Mesodermal cell (in vitro differentiated cells): ENCODE results near the gene ATXN7L1.

ENCODE experiments used
- H3K27ac ChIP-seq: 2 replicates; pipeline ENCODE4 v1.7.0; 2013; ENCODE audit warnings: mild to moderate bottlenecking, low read depth, low read length, moderate library complexity; ENCODE audit not compliant: severe bottlenecking
- H3K36me3 ChIP-seq: 2 replicates; pipeline ENCODE4 v1.7.1; 2013; ENCODE audit warnings: mild to moderate bottlenecking, low read length, moderate library complexity; ENCODE audit not compliant: control insufficient read depth, insufficient read depth
- H3K4me1 ChIP-seq: one replicate; pipeline ENCODE4 v1.7.1; 2013; ENCODE audit warnings: mild to moderate bottlenecking, low read length; ENCODE audit not compliant: insufficient read depth, control insufficient read depth, poor library complexity, severe bottlenecking
- H3K4me3 ChIP-seq: 2 replicates; pipeline ENCODE4 v1.7.0; 2013; ENCODE audit warnings: low read length, control low read depth, mild to moderate bottlenecking; ENCODE audit not compliant: insufficient read depth, poor library complexity, severe bottlenecking; ENCODE audit errors: extremely low read depth
- H3K9me3 ChIP-seq: 2 replicates; pipeline ENCODE4 v1.7.1; 2013; ENCODE audit warnings: mild to moderate bottlenecking, low read length, moderate library complexity; ENCODE audit not compliant: control insufficient read depth
- WGBS, 2 experiments: methylation state at CpG; one replicate each; pipeline ENCODE4 v1.1.5; 2013; ENCODE audit warnings: missing lambda C conversion rate in 2 of 2; ENCODE audit not compliant: insufficient coverage in 2 of 2; 5-methylcytosine and 5-hydroxymethylcytosine counted together

ATXN7L1 gene

DNA sequence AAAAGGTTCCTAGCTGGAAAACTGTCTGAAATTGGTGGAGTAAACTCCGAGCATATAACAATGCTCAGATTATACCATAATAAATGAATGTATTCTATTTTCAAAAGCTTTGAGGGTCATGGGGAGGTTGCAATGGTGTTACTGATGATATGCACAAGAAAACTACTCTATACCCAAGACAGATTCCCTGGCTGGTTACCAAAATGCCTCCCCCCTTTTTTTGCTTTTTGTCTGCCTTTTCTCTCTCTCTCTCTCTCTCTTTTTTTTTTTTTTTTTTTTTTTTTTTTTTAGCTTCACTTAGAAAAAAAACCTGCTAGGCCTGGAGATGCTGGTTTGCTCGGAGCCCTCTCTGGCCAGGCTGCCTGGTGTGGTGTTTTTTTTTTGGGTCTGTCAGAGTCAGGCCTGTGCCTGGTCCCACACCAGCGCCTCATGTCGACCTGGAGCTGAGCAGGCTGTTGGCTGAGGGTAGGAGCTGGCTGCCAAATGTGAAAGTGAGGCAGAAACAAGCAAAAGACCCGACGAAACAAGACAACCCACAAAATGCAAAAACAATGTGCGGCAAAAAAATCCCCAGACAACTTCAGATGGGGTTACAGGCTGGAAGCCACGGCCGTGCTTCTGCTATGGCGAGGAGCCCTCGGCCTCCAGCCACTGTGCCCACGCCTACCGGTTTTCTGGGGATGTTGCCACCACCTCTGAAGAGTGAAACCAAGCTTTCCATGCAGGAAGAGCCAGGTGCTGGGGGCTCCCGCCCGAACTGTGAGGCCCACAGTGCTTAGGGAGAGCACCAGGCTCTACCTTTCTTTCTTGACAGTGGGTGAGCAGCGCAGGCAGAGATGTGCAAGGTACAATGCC is 235.2 kb downstream of the ATXN7L1 start:
- Histone ChIP-seq H3K36me3 (peaks cover 20% of the 10 kb centered on the region), H3K27ac (no peak overlapping the region), H3K4me1 (peaks cover 38% of the 10 kb centered on the region), H3K9me3 (no peaks in the 10 kb centered on the region), H3K4me3 (no peak overlapping the region)
- 88 to 91% methylated on average over 12 to 14 of the region's 16 CpGs for WGBS, 2 experiments

DNA sequence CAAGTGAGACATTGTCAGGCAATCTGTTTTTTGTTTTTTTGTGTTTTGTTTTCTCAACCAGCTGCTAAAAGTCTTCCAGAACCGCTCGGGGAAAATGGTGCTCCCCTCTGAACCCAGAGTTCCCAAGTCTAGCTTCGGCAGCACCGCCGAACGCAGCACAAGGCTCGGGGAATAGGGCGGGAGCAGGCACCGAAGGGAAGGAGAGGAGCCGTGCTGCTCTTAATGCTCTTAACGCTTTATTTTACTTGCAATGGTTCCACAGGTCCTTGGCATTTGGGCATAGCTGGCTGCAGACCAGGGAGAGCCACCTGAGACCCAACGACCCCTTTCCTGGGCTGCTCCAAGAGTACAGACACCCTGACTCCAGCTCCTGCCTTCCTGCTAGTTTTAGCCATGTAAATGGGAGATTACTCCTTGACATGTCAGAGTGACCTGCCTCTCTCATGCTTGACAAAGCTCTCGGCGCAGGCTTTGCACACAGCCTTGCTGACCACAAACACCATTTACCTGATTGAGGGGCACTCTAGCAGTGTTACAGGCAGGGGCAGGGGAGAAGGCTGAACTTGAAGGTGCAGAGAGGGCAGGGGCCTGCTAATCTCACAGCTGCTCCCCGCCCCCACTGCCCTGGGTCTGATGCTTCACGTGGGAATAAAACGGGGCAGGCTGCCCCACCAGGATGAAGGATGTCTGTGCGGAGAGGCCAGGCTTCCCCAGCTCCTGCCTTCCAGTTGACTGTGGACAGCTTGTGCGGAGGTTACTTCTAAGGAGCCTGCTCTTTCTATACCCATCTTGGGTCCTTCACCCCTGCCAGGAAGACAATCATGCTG is 236.5 kb downstream of the ATXN7L1 start:
- H3K36me3 ChIP-seq = peaks cover 28% of the 10 kb centered on the region
- no peak overlapping the region for H3K4me3 ChIP-seq
- H3K9me3 ChIP-seq = no peaks in the 10 kb centered on the region
- no peak overlapping the region for H3K27ac ChIP-seq
- peaks cover 38% of the 10 kb centered on the region for H3K4me1 ChIP-seq
- 41 to 43% methylated on average over 16 to 19 of the region's 19 CpGs for WGBS, 2 experiments

DNA sequence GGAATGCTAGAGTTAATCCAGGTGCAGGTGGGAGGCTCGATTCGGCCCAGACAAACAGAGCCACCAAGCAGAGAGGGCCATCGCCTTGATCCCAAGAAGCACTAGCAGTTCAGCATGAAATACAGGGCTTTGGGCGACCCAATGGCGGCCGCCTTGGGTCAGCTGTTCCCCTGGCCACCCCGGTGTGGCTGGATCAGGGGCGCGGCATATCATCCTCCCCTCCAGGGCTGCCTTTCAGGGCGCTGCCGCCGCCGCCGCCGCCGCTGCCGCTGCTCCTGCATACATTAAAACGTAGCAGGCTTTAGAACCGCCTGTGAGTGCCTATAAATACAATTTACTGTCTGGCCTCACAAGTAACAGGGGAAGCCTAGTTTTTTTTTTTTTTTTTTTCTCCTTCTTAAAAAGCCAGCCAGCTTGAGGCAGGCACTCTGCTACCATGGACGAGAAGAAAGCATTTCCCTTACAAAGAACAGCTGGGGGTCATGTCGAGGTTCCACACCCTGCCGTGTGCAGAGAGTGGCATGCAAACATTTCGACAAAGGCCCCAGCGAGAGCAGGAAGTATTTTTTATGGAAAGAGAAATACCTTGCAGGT is 237.4 kb downstream of the ATXN7L1 start:
- Histone ChIP-seq H3K4me3 (no peak overlapping the region), H3K9me3 (no peaks in the 10 kb centered on the region), H3K36me3 (peaks cover 30% of the 10 kb centered on the region), H3K4me1 (peaks cover 33% of the 10 kb centered on the region), H3K27ac (no peak overlapping the region)
- 13 to 19% methylated on average over 10 to 15 of the region's 24 CpGs for WGBS, 2 experiments

DNA sequence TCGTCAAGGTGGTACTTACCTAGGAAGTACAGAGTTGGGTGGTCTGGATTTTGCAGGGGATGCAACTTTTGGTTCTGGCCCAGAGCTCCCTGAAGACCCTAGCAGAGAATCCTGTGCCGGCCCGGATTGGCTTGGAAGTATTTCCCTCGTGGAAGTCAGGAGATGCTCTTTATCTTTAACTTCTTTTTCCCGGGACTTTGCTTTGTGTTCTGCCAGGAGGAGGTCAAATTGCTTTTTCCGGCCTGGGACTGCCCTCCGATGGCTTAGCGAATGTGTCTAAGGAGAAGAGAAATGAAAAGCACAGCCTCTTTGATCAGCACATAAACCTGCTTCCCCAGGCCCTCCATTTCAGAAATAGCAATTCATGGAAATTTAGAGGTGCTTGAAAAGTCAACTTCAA is 238.1 kb downstream of the ATXN7L1 start:
- H3K36me3 ChIP-seq = peaks cover 31% of the 10 kb centered on the region
- no peaks in the 10 kb centered on the region for H3K9me3 ChIP-seq
- H3K4me3 ChIP-seq = no peak overlapping the region
- H3K27ac ChIP-seq = no peak overlapping the region
- 30% methylated on average over 7 of the region's 8 CpGs for WGBS, 2 experiments
- H3K4me1 ChIP-seq = peaks cover 26% of the 10 kb centered on the region

DNA sequence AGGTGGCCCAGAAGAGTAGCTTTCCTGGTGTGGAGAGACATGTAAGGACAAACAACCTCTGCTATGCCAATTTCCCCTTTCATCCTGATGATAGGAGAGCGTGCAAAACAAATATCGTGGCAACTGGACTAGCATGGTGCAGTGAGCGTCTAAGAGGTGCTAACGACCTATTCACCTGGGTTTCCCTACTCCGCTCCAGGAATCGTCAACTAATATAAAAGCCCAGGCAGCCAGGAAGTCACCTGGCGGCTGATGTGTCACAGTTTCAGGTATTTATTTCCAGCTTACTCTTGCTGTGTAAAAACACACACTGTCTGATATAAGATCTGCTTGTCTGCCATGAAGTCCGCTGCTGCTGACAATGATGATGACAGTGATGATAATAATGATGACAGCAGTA is 238.6 kb downstream of the ATXN7L1 start:
- H3K4me3 ChIP-seq = no peak overlapping the region
- H3K27ac ChIP-seq = no peak overlapping the region
- H3K9me3 ChIP-seq = no peaks in the 10 kb centered on the region
- peaks cover 20% of the 10 kb centered on the region for H3K4me1 ChIP-seq
- H3K36me3 ChIP-seq = peaks cover 31% of the 10 kb centered on the region
- WGBS, 2 experiments = 75 to 92% methylated on average over 7 to 8 of the region's 8 CpGs

DNA sequence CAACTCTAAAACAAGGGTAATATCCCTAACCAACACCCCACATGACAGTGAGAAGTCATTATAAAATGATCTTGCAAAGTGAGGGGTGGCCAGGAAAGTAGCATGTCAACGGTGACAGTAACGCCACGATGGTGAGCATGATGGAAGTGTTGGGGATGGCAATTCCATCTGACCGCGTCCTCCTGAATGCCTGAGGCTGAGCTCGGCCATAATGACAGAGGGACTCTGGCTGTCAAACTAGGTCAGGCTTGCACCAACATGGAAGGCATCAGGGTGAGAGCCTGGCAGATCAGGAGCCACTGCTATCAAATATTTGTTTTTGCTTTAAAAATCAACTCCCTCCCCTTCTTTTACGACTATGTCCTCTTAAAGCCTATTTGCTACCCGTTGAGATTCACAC is 239.4 kb downstream of the ATXN7L1 start:
- no peak overlapping the region for H3K27ac ChIP-seq
- H3K9me3 ChIP-seq = no peaks in the 10 kb centered on the region
- no peak overlapping the region for H3K4me3 ChIP-seq
- H3K4me1 ChIP-seq = peaks cover 19% of the 10 kb centered on the region
- WGBS, 2 experiments = 81 to 89% methylated on average over 8 of the region's 8 CpGs
- H3K36me3 ChIP-seq = peaks cover 31% of the 10 kb centered on the region

GRCh38 chr7:105635197-105635596 is 241.2 kb downstream of the ATXN7L1 start:
- Histone ChIP-seq H3K4me3 (no peak overlapping the region), H3K27ac (no peak overlapping the region), H3K36me3 (peaks cover 38% of the 10 kb centered on the region), H3K9me3 (no peaks in the 10 kb centered on the region), H3K4me1 (peaks cover 19% of the 10 kb centered on the region)
- WGBS, 2 experiments = 62% methylated on average over 3 of the region's 6 CpGs; no CpG with 5 or more reads in 1 of the 2 experiments

GRCh38 chr7:105625986-105626385 is 250.4 kb downstream of the ATXN7L1 start:
- peaks cover 4% of the 10 kb centered on the region for H3K9me3 ChIP-seq
- no CpG with 5 or more reads among the region's 2 CpGs for WGBS, 2 experiments

DNA sequence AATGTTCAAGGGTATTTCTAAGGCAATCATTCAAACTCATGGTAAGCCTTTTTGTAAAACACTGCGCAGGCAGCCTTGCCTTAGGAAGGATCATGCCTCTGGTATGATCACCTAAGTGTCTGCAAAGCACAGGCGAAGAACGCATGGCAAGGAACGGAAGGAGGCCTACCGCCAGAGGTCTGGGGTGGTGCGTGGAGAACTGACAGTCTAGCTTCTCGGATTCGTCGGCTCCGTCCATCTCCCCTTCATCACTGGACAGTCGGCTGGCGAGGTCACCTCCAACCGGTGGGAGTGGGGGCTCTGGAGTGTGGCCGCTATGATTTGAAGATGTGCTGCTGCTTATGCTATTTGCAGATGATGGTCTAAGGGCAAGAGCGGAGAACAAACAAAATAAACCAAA is 252.5 kb downstream of the ATXN7L1 start:
- Histone ChIP-seq H3K27ac (no peak overlapping the region), H3K4me3 (no peak overlapping the region), H3K4me1 (no peaks in the 10 kb centered on the region), H3K9me3 (peaks cover 4% of the 10 kb centered on the region), H3K36me3 (peaks cover 23% of the 10 kb centered on the region)
- 95 to 99% methylated on average over 8 to 14 of the region's 15 CpGs for WGBS, 2 experiments

More at GRCh38 chr7:105625986-105626385, 250.4 kb downstream of the ATXN7L1 start:
- Histone ChIP-seq H3K36me3 (peaks cover 18% of the 10 kb centered on the region), H3K4me3 (no peak overlapping the region), H3K4me1 (no peaks in the 10 kb centered on the region), H3K27ac (no peak overlapping the region)

DNA sequence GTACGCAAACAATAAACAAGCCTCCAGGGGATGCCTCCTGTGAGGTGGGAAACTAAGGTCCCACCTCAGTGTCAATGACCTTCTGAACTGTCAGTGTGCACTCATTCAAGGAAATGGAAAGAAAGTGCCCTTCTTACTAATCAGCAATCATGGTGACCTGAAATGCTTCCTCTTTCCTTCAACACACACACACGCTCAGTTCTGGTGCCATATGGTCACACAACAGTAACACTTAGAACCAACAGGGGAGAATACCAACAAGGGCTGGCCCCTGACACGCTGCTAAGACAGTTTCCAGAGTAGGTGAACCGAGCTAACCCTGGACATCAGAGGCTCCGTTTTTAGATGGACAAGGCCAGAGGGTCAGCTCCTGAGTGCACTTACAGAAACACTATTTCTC is 253.0 kb downstream of the ATXN7L1 start:
- Histone ChIP-seq H3K4me1 (no peaks in the 10 kb centered on the region), H3K36me3 (peaks cover 29% of the 10 kb centered on the region), H3K4me3 (no peak overlapping the region), H3K9me3 (peaks cover 4% of the 10 kb centered on the region), H3K27ac (no peak overlapping the region)
- WGBS, 2 experiments = 88 to 93% methylated on average over 5 of the region's 5 CpGs
